ENCODE data around the gene CACNA2D3. TPM values are rescaled to one million over a fixed set of nuclear protein-coding genes. Genes with fewer than 3 reads are reported as not detected.

Gene CACNA2D3
- polyA plus RNA-seq, 3 donors = 8.3 to 21.5 (median 10.4) TPM

DNA sequence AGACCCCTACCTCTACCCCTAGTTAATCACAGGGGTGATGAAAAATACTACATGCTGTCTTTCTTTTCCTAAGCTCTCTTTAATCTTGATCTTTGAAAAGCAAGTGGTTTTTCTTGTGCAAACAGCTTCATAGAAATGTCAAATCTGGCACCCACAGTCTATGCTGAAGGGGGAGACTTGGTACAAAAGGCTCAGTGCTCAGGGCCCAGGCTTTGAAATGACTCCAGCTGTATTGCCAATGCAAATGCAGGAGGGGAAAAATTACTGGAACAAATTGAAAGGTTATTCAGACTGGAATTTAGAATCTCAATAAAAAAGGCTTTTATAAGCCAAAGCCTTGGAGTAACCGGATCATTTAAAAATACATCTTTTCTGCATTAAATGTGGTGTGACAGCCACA is 581.6 kb downstream of the CACNA2D3 start:
- H3K9ac ChIP-seq (ENCODE audit: insufficient read depth, low read length, poor library complexity, severe bottlenecking) = no peak overlapping the region
- no CpG with 5 or more reads among the region's 1 CpG for WGBS (ENCODE audit: insufficient coverage)
- TF ChIP-seq CTCF (IDR thresholded peaks at IDR 0.05) = no peak

DNA sequence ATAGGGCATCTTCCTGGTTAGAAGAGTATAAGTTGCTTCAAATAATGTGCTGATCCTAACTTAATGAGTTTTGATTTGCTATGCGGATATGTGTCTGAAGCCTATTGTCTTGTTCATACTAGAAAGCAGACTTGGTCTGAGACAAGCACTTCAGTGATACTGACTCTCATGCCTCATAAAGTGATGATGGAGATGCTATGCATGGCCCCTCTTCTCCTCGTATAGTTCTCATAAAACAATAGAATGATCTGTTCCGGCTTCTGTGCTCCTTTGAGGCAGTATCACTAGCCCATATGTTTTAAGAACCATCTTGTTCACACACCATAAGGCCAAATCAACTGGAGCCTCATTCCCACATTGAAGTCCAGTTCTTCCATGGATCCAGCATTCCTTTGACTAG is 583.4 kb downstream of the CACNA2D3 start:
- Histone ChIP-seq H3K36me3 (replicated peaks in 1 of 2; ENCODE audit: control insufficient read depth in 1 of 2, insufficient read depth in 2 of 2, low read length in 2 of 2) (no peaks in the 10 kb centered on the region), H3K4me1 (ENCODE audit: control insufficient read depth in 1 of 2, insufficient read depth in 2 of 2, low read length in 2 of 2) (no peaks in the 10 kb centered on the region), H3K27ac (ENCODE audit: low read depth in 1 of 2, low read length in 2 of 2) (no peak overlapping the region), H3K4me3 (replicated peaks in 1 of 3; ENCODE audit: low read depth in 2 of 3, low read length in 3 of 3) (no peak overlapping the region), H3K79me2 (ENCODE audit: insufficient read depth, low read length) (no peaks in the 10 kb centered on the region), H2AFZ (ENCODE audit: insufficient read depth, low read depth, low read length, poor library complexity, severe bottlenecking) (no peak overlapping the region), H4K20me1 (ENCODE audit: insufficient read depth, low read length) (no peaks in the 10 kb centered on the region), H3K9me3 (replicated peaks in 1 of 2; ENCODE audit: control insufficient read depth in 1 of 2, insufficient read depth in 1 of 2, low read length in 2 of 2) (peaks cover 4 to 6% of the 10 kb centered on the region in 2 donors), H3K27me3 (ENCODE audit: control insufficient read depth in 2 of 2, insufficient read depth in 2 of 2, low read length in 2 of 2) (no peaks in the 10 kb centered on the region), H3K9ac (ENCODE audit: insufficient read depth, low read length, poor library complexity, severe bottlenecking) (no peak overlapping the region), H3K4me2 (replicated peaks; ENCODE audit: extremely low read depth, low read length, poor library complexity, severe bottlenecking) (no peak overlapping the region)
- WGBS (ENCODE audit: insufficient coverage) = 54% methylated on average over 2 of the region's 3 CpGs
- H3K4me1 Mint-ChIP-seq = no peaks in the 10 kb centered on the region
- intact Hi-C loops (cut with micrococcal nuclease) = no loop called here
- peaks cover 0 to 8% (median 1%) of the 10 kb centered on the region in 7 donors for H3K9me3 Mint-ChIP-seq
- H3K4me3 Mint-ChIP-seq = no peak overlapping the region
- no peak overlapping the region for H3K27ac Mint-ChIP-seq
- no peak for TF ChIP-seq CTCF (IDR thresholded peaks at IDR 0.05)
- no peaks in the 10 kb centered on the region for H3K36me3 Mint-ChIP-seq
- no peak for DNase-seq
- peaks cover 0 to 1% (median 0%) of the 10 kb centered on the region in 3 donors for H3K27me3 Mint-ChIP-seq (ENCODE audit: low read depth in 3 of 3)

More for the DNA sequence above, 581.6 kb downstream of the CACNA2D3 start:
- H3K4me1 Mint-ChIP-seq = no peaks in the 10 kb centered on the region
- no peaks in the 10 kb centered on the region for H3K4me1 ChIP-seq (ENCODE audit: control insufficient read depth in 1 of 2, insufficient read depth in 2 of 2, low read length in 2 of 2)
- no peaks in the 10 kb centered on the region for H3K27me3 ChIP-seq (ENCODE audit: control insufficient read depth in 2 of 2, insufficient read depth in 2 of 2, low read length in 2 of 2)
- peaks cover 2 to 6% of the 10 kb centered on the region in 2 donors for H3K9me3 ChIP-seq (replicated peaks in 1 of 2; ENCODE audit: control insufficient read depth in 1 of 2, insufficient read depth in 1 of 2, low read length in 2 of 2)
- H3K4me3 Mint-ChIP-seq = no peak overlapping the region
- DNase-seq = no peak
- no peaks in the 10 kb centered on the region for H3K36me3 Mint-ChIP-seq
- no peak overlapping the region for H3K27ac Mint-ChIP-seq
- no peak overlapping the region for H3K27ac ChIP-seq (ENCODE audit: low read depth in 1 of 2, low read length in 2 of 2)
- no peaks in the 10 kb centered on the region for H3K36me3 ChIP-seq (replicated peaks in 1 of 2; ENCODE audit: control insufficient read depth in 1 of 2, insufficient read depth in 2 of 2, low read length in 2 of 2)
- H3K4me3 ChIP-seq (replicated peaks in 1 of 3; ENCODE audit: low read depth in 2 of 3, low read length in 3 of 3) = no peak overlapping the region
- H4K20me1 ChIP-seq (ENCODE audit: insufficient read depth, low read length) = no peaks in the 10 kb centered on the region
- no peak overlapping the region for H3K4me2 ChIP-seq (replicated peaks; ENCODE audit: extremely low read depth, low read length, poor library complexity, severe bottlenecking)
- H3K9me3 Mint-ChIP-seq = peaks cover 0 to 7% (median 1%) of the 10 kb centered on the region in 7 donors
- intact Hi-C loops (cut with micrococcal nuclease) = no loop called here
- no peaks in the 10 kb centered on the region for H3K79me2 ChIP-seq (ENCODE audit: insufficient read depth, low read length)
- H3K27me3 Mint-ChIP-seq (ENCODE audit: low read depth in 3 of 3) = peaks cover 0 to 1% (median 0%) of the 10 kb centered on the region in 3 donors
- no peak overlapping the region for H2AFZ ChIP-seq (ENCODE audit: insufficient read depth, low read depth, low read length, poor library complexity, severe bottlenecking)

Data from CD14-positive monocyte (primary cell).